PFSK-1 (cell line): ENCODE measurements around the gene CTDSP2.

Source experiments
- FOXP2 ChIP-seq: optimal IDR thresholded peaks from 2 replicates; pipeline ENCODE3; 2011; ENCODE audit warnings: borderline replicate concordance, control low read depth, inconsistent platforms; ENCODE audit not compliant: insufficient read depth; ENCODE audit errors: extremely low read length, extremely low read depth
- POLR2AphosphoS5 ChIP-seq: IDR thresholded peaks from 2 replicates; pipeline ENCODE4 v1.6.1; 2012; ENCODE audit warnings: low read depth, mild to moderate bottlenecking, control low read depth, low read length, moderate library complexity
- SIN3A ChIP-seq: IDR thresholded peaks from 2 replicates; pipeline ENCODE4 v1.6.1; 2012; ENCODE audit warnings: mild to moderate bottlenecking, low read length, moderate library complexity, borderline replicate concordance; ENCODE audit not compliant: insufficient read depth
- TAF1 ChIP-seq: IDR thresholded peaks from 2 replicates; pipeline ENCODE4 v1.6.1; 2012; ENCODE audit warnings: low read length, control low read depth, borderline replicate concordance; ENCODE audit not compliant: insufficient read depth
- TF ChIP-seq, protein P1 (sequence below), 2 experiments: IDR thresholded peaks; 2 replicates each; pipeline versions ENCODE4 v1.6.1 to v1.8.0; 2011 to 2012; ENCODE audit warnings: low read depth in 2 of 2, low read length in 2 of 2, control low read depth in 1 of 2, inconsistent platforms in 1 of 2, mild to moderate bottlenecking in 1 of 2, moderate library complexity in 1 of 2; ENCODE audit not compliant: insufficient read depth in 1 of 2

The CTDSP2 gene

DNA sequence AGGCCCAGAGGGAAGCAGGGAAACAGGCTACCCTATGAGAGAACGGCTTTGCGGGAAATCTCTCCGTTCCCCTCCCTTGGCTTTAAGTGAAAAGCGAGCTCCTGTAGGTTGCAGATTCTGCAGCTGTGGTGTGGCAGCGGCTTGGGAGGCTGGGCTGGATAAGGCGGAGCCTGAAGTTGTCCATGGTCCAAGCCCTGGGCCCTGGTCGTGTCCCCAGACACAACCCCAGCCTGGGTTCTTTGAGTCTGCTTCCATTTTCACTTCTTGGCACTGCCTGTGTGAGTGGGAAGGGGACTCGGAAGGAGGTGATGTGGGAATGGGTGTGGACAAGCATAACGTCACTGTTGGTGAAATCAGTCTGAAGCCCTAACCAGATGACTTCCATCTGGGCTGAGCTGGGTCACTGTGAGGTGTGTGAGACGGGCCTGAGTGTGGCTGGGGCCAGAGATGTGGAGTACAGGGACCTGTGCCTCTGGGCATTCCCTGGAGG is 43.0 kb upstream of the CTDSP2 start:
- TF ChIP-seq TAF1 (no peak), FOXP2 (no peak), SIN3A (no peak), POLR2AphosphoS5 (no peak)
- TF ChIP-seq, protein P1, sequence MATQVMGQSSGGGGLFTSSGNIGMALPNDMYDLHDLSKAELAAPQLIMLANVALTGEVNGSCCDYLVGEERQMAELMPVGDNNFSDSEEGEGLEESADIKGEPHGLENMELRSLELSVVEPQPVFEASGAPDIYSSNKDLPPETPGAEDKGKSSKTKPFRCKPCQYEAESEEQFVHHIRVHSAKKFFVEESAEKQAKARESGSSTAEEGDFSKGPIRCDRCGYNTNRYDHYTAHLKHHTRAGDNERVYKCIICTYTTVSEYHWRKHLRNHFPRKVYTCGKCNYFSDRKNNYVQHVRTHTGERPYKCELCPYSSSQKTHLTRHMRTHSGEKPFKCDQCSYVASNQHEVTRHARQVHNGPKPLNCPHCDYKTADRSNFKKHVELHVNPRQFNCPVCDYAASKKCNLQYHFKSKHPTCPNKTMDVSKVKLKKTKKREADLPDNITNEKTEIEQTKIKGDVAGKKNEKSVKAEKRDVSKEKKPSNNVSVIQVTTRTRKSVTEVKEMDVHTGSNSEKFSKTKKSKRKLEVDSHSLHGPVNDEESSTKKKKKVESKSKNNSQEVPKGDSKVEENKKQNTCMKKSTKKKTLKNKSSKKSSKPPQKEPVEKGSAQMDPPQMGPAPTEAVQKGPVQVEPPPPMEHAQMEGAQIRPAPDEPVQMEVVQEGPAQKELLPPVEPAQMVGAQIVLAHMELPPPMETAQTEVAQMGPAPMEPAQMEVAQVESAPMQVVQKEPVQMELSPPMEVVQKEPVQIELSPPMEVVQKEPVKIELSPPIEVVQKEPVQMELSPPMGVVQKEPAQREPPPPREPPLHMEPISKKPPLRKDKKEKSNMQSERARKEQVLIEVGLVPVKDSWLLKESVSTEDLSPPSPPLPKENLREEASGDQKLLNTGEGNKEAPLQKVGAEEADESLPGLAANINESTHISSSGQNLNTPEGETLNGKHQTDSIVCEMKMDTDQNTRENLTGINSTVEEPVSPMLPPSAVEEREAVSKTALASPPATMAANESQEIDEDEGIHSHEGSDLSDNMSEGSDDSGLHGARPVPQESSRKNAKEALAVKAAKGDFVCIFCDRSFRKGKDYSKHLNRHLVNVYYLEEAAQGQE (IDR thresholded peaks at IDR 0.05; ENCODE audit: insufficient read depth in 1 of 2, low read depth in 2 of 2, low read length in 2 of 2), result no peak

DNA sequence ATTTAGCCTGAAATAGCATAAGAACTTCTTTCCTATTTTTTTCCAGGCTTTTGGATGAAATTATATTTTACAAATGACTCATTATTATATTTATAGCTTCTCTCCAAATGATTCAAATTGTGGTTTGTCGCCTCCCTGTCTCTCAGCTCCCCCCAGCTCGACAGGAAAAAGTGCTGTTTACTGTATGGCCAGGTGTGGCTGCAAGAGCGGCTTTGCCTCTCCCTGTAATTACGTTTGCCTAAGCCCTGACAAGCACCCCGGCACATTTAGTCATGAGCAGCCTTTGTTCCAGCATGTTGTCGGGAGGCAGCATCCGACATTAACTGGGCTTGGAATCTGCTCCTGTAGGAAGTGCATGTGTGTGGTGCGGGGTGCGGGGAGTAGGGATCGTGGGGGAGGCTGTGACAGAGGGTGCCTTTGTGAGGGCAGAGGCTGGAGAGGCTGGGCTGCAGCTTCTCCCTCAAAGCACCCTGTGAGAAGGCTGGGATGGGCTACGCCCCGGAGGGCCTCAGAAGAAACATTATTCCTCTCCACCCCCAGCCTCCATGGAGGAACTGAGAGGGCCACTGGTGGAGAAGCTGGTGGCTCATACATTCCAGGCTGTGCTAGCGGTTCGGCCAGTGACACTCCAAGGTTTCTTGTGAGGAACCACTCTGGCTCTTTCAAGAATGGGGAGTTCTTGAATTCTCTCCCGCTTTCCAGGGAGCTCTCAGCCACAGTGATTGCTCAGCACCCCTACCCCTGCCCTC is 42.1 kb upstream of the CTDSP2 start:
- TF ChIP-seq, protein P1 (IDR thresholded peaks at IDR 0.05; ENCODE audit: insufficient read depth in 1 of 2, low read depth in 2 of 2, low read length in 2 of 2), result no peak
- no peak for TF ChIP-seq POLR2AphosphoS5
- TF ChIP-seq SIN3A, result no peak
- TF ChIP-seq FOXP2, result no peak
- no peak for TF ChIP-seq TAF1

DNA sequence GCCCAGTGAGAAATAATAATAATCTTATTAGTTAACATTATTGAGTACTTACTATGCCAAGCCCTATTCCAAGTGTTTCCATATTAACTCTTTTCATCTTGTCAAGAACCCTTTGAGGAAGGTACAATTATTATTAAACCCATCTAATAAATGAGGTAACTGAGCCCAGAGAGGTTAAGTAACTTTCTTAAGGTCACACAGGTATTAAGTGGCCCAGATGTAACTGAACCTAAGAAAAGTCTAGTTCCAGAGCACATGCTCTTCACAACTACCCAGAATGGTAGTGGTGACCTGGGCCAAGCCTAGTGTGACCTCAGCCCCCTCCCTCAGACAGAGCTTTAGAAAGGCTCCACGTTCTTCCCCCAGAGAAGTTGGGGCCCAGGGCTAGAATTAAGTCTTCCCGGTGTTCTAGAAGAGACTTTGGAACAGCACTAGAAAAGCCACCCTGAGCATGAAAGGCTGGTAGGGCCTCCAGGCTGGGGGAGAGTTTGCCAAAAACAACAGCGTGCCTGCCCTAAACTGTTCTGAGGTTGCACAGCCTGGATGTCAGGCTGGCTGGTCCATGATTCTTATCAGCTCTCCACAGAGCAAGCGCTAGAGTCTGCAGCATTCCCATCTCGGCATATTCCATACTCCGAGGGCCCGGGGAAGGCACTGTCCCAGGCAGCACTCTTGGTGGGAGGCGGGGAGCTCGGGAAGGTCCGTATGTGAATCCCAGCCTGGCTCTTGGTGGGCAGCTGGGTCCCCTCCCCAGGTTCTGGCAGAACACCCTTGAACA is 41.3 kb upstream of the CTDSP2 start:
- TF ChIP-seq SIN3A (no peak), FOXP2 (no peak), TAF1 (no peak), POLR2AphosphoS5 (no peak)
- TF ChIP-seq, protein P1 (IDR thresholded peaks at IDR 0.05; ENCODE audit: insufficient read depth in 1 of 2, low read depth in 2 of 2, low read length in 2 of 2), result no peak

DNA sequence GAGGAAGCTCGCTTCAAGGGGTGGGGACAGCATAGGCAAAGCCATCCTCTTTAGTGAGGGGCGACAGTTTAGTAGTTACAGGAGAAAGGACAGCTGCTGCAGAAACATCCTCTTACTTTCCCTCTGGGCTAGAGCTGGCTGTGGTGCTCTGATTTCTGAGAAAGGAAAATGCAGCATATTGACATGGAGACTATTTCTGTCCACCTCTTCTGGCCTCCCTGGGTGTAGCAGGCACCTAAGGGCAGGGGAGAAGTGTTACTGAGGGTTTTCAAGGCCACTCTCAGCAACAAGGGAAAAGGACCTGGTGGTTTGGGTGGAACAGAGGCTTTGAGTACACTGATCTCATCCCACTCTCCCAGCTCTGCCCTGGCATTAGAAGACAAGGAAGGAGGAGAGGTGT is 40.0 kb upstream of the CTDSP2 start:
- TF ChIP-seq SIN3A, result no peak
- no peak for TF ChIP-seq POLR2AphosphoS5
- TF ChIP-seq, protein P1 (IDR thresholded peaks at IDR 0.05; ENCODE audit: insufficient read depth in 1 of 2, low read depth in 2 of 2, low read length in 2 of 2), result no peak
- no peak for TF ChIP-seq FOXP2
- no peak for TF ChIP-seq TAF1
